Calu3 (cell line): ENCODE measurements around the gene B4GALNT3. TPM values are rescaled to one million over a fixed set of nuclear protein-coding genes. Genes with fewer than 3 reads are reported as not detected.

Experiments
- BruUV-seq: library from RNA; stranded (reverse); fragments of 400-500 nt; replicated peaks from 2 replicates; lab custom pipeline; 2021; lab: Mats Ljungman, UMichigan
- CTCF ChIA-PET: fragments of 300-600 bp; sonication (Branson Sonifier 250); formaldehyde crosslinking; loops from one replicate; lab custom pipeline; 2022; ENCODE audit warnings: antibody characterized with exemption; lab: Charles Lee
- DNase-seq: peaks from one replicate; pipeline ENCODE4 v3.0.0; 2022
- H3K27ac Mint-ChIP-seq: one replicate; pipeline ENCODE4 v1.8.0; 2022; ENCODE audit warnings: mixed read lengths; ENCODE audit not compliant: unreplicated experiment
- H3K27me3 Mint-ChIP-seq: one replicate; pipeline ENCODE4 v1.8.0; 2022; ENCODE audit warnings: mixed read lengths; ENCODE audit not compliant: unreplicated experiment
- H3K36me3 Mint-ChIP-seq: one replicate; pipeline ENCODE4 v1.8.0; 2022; ENCODE audit warnings: mild to moderate bottlenecking, moderate library complexity, mixed read lengths; ENCODE audit not compliant: insufficient read depth, unreplicated experiment
- H3K4me1 Mint-ChIP-seq: one replicate; pipeline ENCODE4 v1.8.0; 2022; ENCODE audit warnings: mild to moderate bottlenecking, low read depth, mixed read lengths; ENCODE audit not compliant: unreplicated experiment
- H3K4me3 Mint-ChIP-seq: one replicate; pipeline ENCODE4 v1.8.0; 2022; ENCODE audit warnings: mild to moderate bottlenecking, low read depth, moderate library complexity, mixed read lengths; ENCODE audit not compliant: unreplicated experiment
- H3K9me3 Mint-ChIP-seq: one replicate; pipeline ENCODE4 v1.8.0; 2022; ENCODE audit warnings: low read depth, mixed read lengths; ENCODE audit not compliant: unreplicated experiment
- CTCF ChIP-seq: fragments of 200-600 bp; IDR thresholded peaks from one replicate; pipeline ENCODE4 v1.8.0; 2022; ENCODE audit warnings: antibody characterized with exemption; ENCODE audit not compliant: unreplicated experiment
- intact Hi-C: fragments of 100-400 bp; cut with micrococcal nuclease; formaldehyde crosslinking; loops from one replicate; pipeline ENCODE4 v1.10.0; 2022; ENCODE audit not compliant: unreplicated experiment
- total RNA-seq: library from RNA; stranded (reverse); gene quantifications from 2 replicates; pipeline ENCODE4 v1.2.3, GENCODE V29; 2022

The B4GALNT3 gene
- total RNA-seq, 1 experiment from 2014 or later = 19.3 TPM

- no TSS peak for BruUV-seq
- Mint-ChIP-seq H3K36me3 (peaks cover 4% of the 10 kb centered on the region), H3K27me3 (no peaks in the 10 kb centered on the region), H3K9me3 (peaks cover 11% of the 10 kb centered on the region), H3K27ac (no peak overlapping the region), H3K4me3 (no peak overlapping the region), H3K4me1 (no peaks in the 10 kb centered on the region)
- intact Hi-C loops = no loop called here
- CTCF ChIA-PET = no interaction called here
- no peak for TF ChIP-seq CTCF
- no peak for DNase-seq
Observed at GRCh38 chr12:530821-531220, 71.1 kb downstream of the B4GALNT3 start.

- no peak for TF ChIP-seq CTCF
- no peak for DNase-seq
- CTCF ChIA-PET = interaction anchor here (0.7 kb wide), 1 partner anchor 10 kb away, joined by 3 read pairs; no protein-coding TSS in a partner anchor
- no peaks in the 10 kb centered on the region for H3K27me3 Mint-ChIP-seq
- intact Hi-C loops = no loop called here
- no peak overlapping the region for H3K27ac Mint-ChIP-seq
- H3K4me1 Mint-ChIP-seq = no peaks in the 10 kb centered on the region
- BruUV-seq = no TSS peak
- peaks cover 11% of the 10 kb centered on the region for H3K9me3 Mint-ChIP-seq
- H3K4me3 Mint-ChIP-seq = no peak overlapping the region
- peaks cover 4% of the 10 kb centered on the region for H3K36me3 Mint-ChIP-seq
Observed at GRCh38 chr12:531951-532585, 72.3 kb downstream of the B4GALNT3 start.

- H3K4me1 Mint-ChIP-seq = peaks cover 8% of the 10 kb centered on the region
- H3K27me3 Mint-ChIP-seq = no peaks in the 10 kb centered on the region
- no peak for DNase-seq
- no peak overlapping the region for H3K27ac Mint-ChIP-seq
- H3K36me3 Mint-ChIP-seq = peaks cover 9% of the 10 kb centered on the region
- peaks cover 11% of the 10 kb centered on the region for H3K9me3 Mint-ChIP-seq
- no TSS peak for BruUV-seq
- intact Hi-C loops = no loop called here
- CTCF ChIA-PET = interaction anchor here (0.7 kb wide), 2 partner anchors 8 to 11 kb away, joined by 3 to 4 read pairs; no protein-coding TSS in a partner anchor
- H3K4me3 Mint-ChIP-seq = no peak overlapping the region
- TF ChIP-seq CTCF = no peak
Observed at GRCh38 chr12:532908-533565, 73.3 kb downstream of the B4GALNT3 start.

GRCh38 chr12:533718-534117 is 74.0 kb downstream of the B4GALNT3 start:
- H3K4me3 Mint-ChIP-seq = no peak overlapping the region
- peaks cover 8% of the 10 kb centered on the region for H3K4me1 Mint-ChIP-seq
- intact Hi-C loops = no loop called here
- BruUV-seq = no TSS peak
- H3K9me3 Mint-ChIP-seq = peaks cover 11% of the 10 kb centered on the region
- no peak for DNase-seq
- TF ChIP-seq CTCF = no peak
- CTCF ChIA-PET = no interaction called here
- no peaks in the 10 kb centered on the region for H3K27me3 Mint-ChIP-seq
- H3K36me3 Mint-ChIP-seq = peaks cover 12% of the 10 kb centered on the region
- H3K27ac Mint-ChIP-seq = no peak overlapping the region
